ENCODE results near the gene CDC37. TPM values are rescaled to one million over a fixed set of nuclear protein-coding genes. Genes with fewer than 3 reads are reported as not detected.
A peak's percentile ranks its signal among the peaks of the same experiment; 100 is the strongest.

CDC37 gene
- total RNA-seq, 1 experiment from 2014 or later: 560 TPM

- Histone ChIP-seq H3K9me3 (ENCODE audit: low read length) (no peaks in the 10 kb centered on the region), H3F3A (ENCODE audit: low read length, unreplicated experiment) (no peaks in the 10 kb centered on the region), H3K4me2 (ENCODE audit: low read length) (peak overlapping the region; percentile 75), H3K36me3 (ENCODE audit: low read depth, low read length) (no peaks in the 10 kb centered on the region), H3K27me3 (ENCODE audit: low read length) (peaks cover 21% of the 10 kb centered on the region), H3K4me1 (ENCODE audit: insufficient read depth, low read length) (peaks cover 25% of the 10 kb centered on the region; the same call in 1 of the 2 replicates), H3K79me2 (ENCODE audit: low read length) (no peaks in the 10 kb centered on the region), H3K4me3 (ENCODE audit: low read length) (peak overlapping the region; percentile 56), H3K9me2 (replicated peaks; ENCODE audit: low read length) (no peaks in the 10 kb centered on the region), H3K9ac (ENCODE audit: low read length) (no peak overlapping the region), H3K27ac (ENCODE audit: low read length) (no peak overlapping the region), H4K20me1 (ENCODE audit: low read length) (no peaks in the 10 kb centered on the region), H2AFZ (ENCODE audit: low read length) (peak overlapping the region; percentile 70)
- ATAC-seq (peak; percentile 58), DNase-seq (peak; percentile 42)
- POLR2A ChIA-PET (ENCODE audit: unreplicated experiment): no interaction called here
- TF ChIP-seq CTCF (conservative IDR thresholded peaks at IDR 0.05; ENCODE audit: low read depth, low read length) (no peak), EZH2phosphoT487 (IDR thresholded peaks at IDR 0.05; ENCODE audit: borderline replicate concordance, low read length) (no peak), EZH2 (IDR thresholded peaks at IDR 0.05; ENCODE audit: low read length, unreplicated experiment) (no peak)
- BruUV-seq (replicated peaks): no TSS peak
- CTCF ChIA-PET: interaction anchor here (0.6 kb wide), 2 partner anchors 58 to 62 kb away, joined by 4 to 6 read pairs; no protein-coding TSS in a partner anchor
- intact Hi-C loops (cut with micrococcal nuclease): no loop called here
Measured at GRCh38 chr19:10431943-10432735, 28.8 kb upstream of the CDC37 start.

- no peak overlapping the region for H3K9ac ChIP-seq (ENCODE audit: low read length)
- ChIA-PET CTCF (interaction anchor here (0.6 kb wide), 1 partner anchor 61 kb away, joined by 4 read pairs; no protein-coding TSS in a partner anchor), POLR2A (ENCODE audit: unreplicated experiment) (no interaction called here)
- peaks cover 25% of the 10 kb centered on the region; the same call in 1 of the 2 replicates for H3K4me1 ChIP-seq (ENCODE audit: insufficient read depth, low read length)
- H4K20me1 ChIP-seq (ENCODE audit: low read length): no peaks in the 10 kb centered on the region
- peak overlapping the region; percentile 75 for H3K4me2 ChIP-seq (ENCODE audit: low read length)
- DNase-seq (peak; percentile 37), ATAC-seq (0 out of 2 replicates have a peak, but pooled peaks have one; percentile 5)
- H3K9me2 ChIP-seq (replicated peaks; ENCODE audit: low read length): no peaks in the 10 kb centered on the region
- H3K36me3 ChIP-seq (ENCODE audit: low read depth, low read length): no peaks in the 10 kb centered on the region
- peaks cover 21% of the 10 kb centered on the region for H3K27me3 ChIP-seq (ENCODE audit: low read length)
- no peaks in the 10 kb centered on the region for H3K9me3 ChIP-seq (ENCODE audit: low read length)
- peak overlapping the region; percentile 70 for H2AFZ ChIP-seq (ENCODE audit: low read length)
- intact Hi-C loops (cut with micrococcal nuclease): no loop called here
- TSS peak; percentile 31 for BruUV-seq (replicated peaks)
- peak overlapping the region; percentile 56 for H3K4me3 ChIP-seq (ENCODE audit: low read length)
- no peak for TF ChIP-seq EZH2 (IDR thresholded peaks at IDR 0.05; ENCODE audit: low read length, unreplicated experiment)
- TF ChIP-seq CTCF (conservative IDR thresholded peaks at IDR 0.05; ENCODE audit: low read depth, low read length): no peak
- no peak for TF ChIP-seq EZH2phosphoT487 (IDR thresholded peaks at IDR 0.05; ENCODE audit: borderline replicate concordance, low read length)
- H3F3A ChIP-seq (ENCODE audit: low read length, unreplicated experiment): no peaks in the 10 kb centered on the region
- H3K79me2 ChIP-seq (ENCODE audit: low read length): no peaks in the 10 kb centered on the region
- H3K27ac ChIP-seq (ENCODE audit: low read length): no peak overlapping the region
Measured at GRCh38 chr19:10431254-10431942, 28.1 kb upstream of the CDC37 start.

All from PC-3 (cell line).